SK-MEL-5 (cell line): ENCODE results near the gene NFKBIE. TPM values are rescaled to one million over a fixed set of nuclear protein-coding genes. Genes with fewer than 3 reads are reported as not detected.

ENCODE experiments used
- DNase-seq: peaks from one replicate; pipeline ENCODE4 v3.0.0-alpha.2; 2016; ENCODE audit warnings: low read depth, low spot score
- in situ Hi-C: cut with HindIII; loops from 2 replicates; pipeline ENCODE4 v1.10.0; 2016; ENCODE audit warnings: low sequenced_read_pairs, high pct_unique_total_duplicates, low pct_unique_long_range_greater_than_20kb
- total RNA-seq: library from RNA; depleted of rRNA; stranded (reverse); fragments of >200 nt; shearing (Covaris generic); gene quantifications from 2 replicates; pipeline ENCODE4 v1.2.3, GENCODE V29; 2014

The NFKBIE gene
- total RNA-seq, 1 experiment from 2014 or later = 12.5 TPM

GRCh38 chr6:44277763-44278162, 12.4 kb upstream of the NFKBIE start:
- in situ Hi-C loops = no loop called here
- no peak for DNase-seq

- DNase-seq = no peak
- in situ Hi-C loops = no loop called here
Measured at GRCh38 chr6:44276667-44277640, 11.6 kb upstream of the NFKBIE start.

GRCh38 chr6:44275749-44276648, 10.6 kb upstream of the NFKBIE start:
- in situ Hi-C loops = no loop called here

GRCh38 chr6:44275271-44275748, 10.0 kb upstream of the NFKBIE start:
- no peak for DNase-seq
- in situ Hi-C loops = no loop called here

More at GRCh38 chr6:44275749-44276648, 10.6 kb upstream of the NFKBIE start:
- DNase-seq = no peak

GRCh38 chr6:44273617-44274016, 8.3 kb upstream of the NFKBIE start:
- no peak for DNase-seq
- in situ Hi-C loops = no loop called here

- DNase-seq = no peak
- in situ Hi-C loops = no loop called here
Measured at GRCh38 chr6:44272999-44273566, 7.7 kb upstream of the NFKBIE start.

GRCh38 chr6:44272529-44272928, 7.2 kb upstream of the NFKBIE start:
- DNase-seq = no peak
- in situ Hi-C loops = no loop called here

- in situ Hi-C loops = no loop called here
- no peak for DNase-seq
Measured at GRCh38 chr6:44271914-44272313, 6.6 kb upstream of the NFKBIE start.

GRCh38 chr6:44271406-44271723, 6.0 kb upstream of the NFKBIE start:
- in situ Hi-C loops = no loop called here
- DNase-seq = no peak

GRCh38 chr6:44270526-44271405, 5.4 kb upstream of the NFKBIE start:
- in situ Hi-C loops = no loop called here
- DNase-seq = no peak

- in situ Hi-C loops = no loop called here
- no peak for DNase-seq
Measured at GRCh38 chr6:44269921-44270525, 4.7 kb upstream of the NFKBIE start, which contains the start of gene TMEM151B. TSS of gene TMEM151B (plus strand) at chr6:44270450. CDS start at chr6:44270743, 293 bp downstream.

- in situ Hi-C loops = no loop called here
- DNase-seq = no peak
Measured at GRCh38 chr6:44269178-44269920, 4.0 kb upstream of the NFKBIE start.

- DNase-seq = peak; percentile 61
- in situ Hi-C loops = no loop called here
Measured at GRCh38 chr6:44268095-44268628, 2.8 kb upstream of the NFKBIE start.

GRCh38 chr6:44267252-44267651, 1.9 kb upstream of the NFKBIE start:
- no peak for DNase-seq
- in situ Hi-C loops = no loop called here

- DNase-seq = no peak
- in situ Hi-C loops = no loop called here
Measured at GRCh38 chr6:44266347-44266746, 996 bp upstream of the NFKBIE start.

- in situ Hi-C loops = no loop called here
- no peak for DNase-seq
Measured at GRCh38 chr6:44265722-44266233, 427 bp upstream of the NFKBIE start.
